Fibroblast of lung (primary cell): Measurements from ENCODE around the gene SGCD. TPM values are rescaled to one million over a fixed set of nuclear protein-coding genes. Genes with fewer than 3 reads are reported as not detected.
A peak's percentile ranks its signal among the peaks of the same experiment; 100 is the strongest.

Source experiments
- DNase-seq, 2 donors: peaks; one replicate each; pipeline versions ENCODE4 v3.0.0 to v3.0.0-alpha.2; 2010; ENCODE audit warnings: low read depth in 2 of 2
- H2AFZ ChIP-seq: 2 replicates; pipeline ENCODE4 v1.5.1; 2012; ENCODE audit warnings: low read length, control low read depth, inconsistent platforms
- H3K27ac ChIP-seq: 2 replicates; pipeline ENCODE4 v1.5.1; 2011; ENCODE audit warnings: low read length, control low read depth; ENCODE audit not compliant: insufficient read depth
- H3K27me3 ChIP-seq: 2 replicates; pipeline ENCODE4 v1.5.1; 2011; ENCODE audit warnings: mild to moderate bottlenecking, low read length; ENCODE audit not compliant: control insufficient read depth, insufficient read depth
- H3K36me3 ChIP-seq: 2 replicates; pipeline ENCODE4 v1.5.1; 2011; ENCODE audit warnings: low read length; ENCODE audit not compliant: control insufficient read depth, insufficient read depth
- H3K4me1 ChIP-seq: 2 replicates; pipeline ENCODE4 v1.5.1; 2011; ENCODE audit warnings: low read length; ENCODE audit not compliant: control insufficient read depth, insufficient read depth; ENCODE audit errors: extremely low read depth
- H3K4me2 ChIP-seq: 2 replicates; pipeline ENCODE4 v1.5.1; 2011; ENCODE audit warnings: low read length, control low read depth; ENCODE audit not compliant: insufficient read depth; ENCODE audit errors: extremely low read depth
- H3K4me3 ChIP-seq, 4 experiments: fragments of 200-600 bp in 1 of 4; sonication (generic) in 1 of 4; replicated peaks in 1 of 4; 2 replicates each; pipeline ENCODE4 v1.5.1; 2011 to 2016; ENCODE audit warnings: low read length in 4 of 4, low read depth in 3 of 4, mild to moderate bottlenecking in 3 of 4, control low read depth in 2 of 4, inconsistent platforms in 1 of 4, mixed read lengths in 1 of 4; ENCODE audit not compliant: insufficient read depth in 1 of 4; ENCODE audit errors: control extremely low read depth in 1 of 4
- H3K79me2 ChIP-seq: 2 replicates; pipeline ENCODE4 v1.5.1; 2012; ENCODE audit warnings: mild to moderate bottlenecking, low read length, inconsistent platforms; ENCODE audit not compliant: control insufficient read depth, insufficient read depth
- H3K9ac ChIP-seq: 2 replicates; pipeline ENCODE4 v1.5.1; 2011; ENCODE audit warnings: mild to moderate bottlenecking, low read length, control low read depth; ENCODE audit not compliant: insufficient read depth
- H3K9me3 ChIP-seq: 2 replicates; pipeline ENCODE4 v1.5.1; 2012; ENCODE audit warnings: low read depth, low read length; ENCODE audit not compliant: control insufficient read depth, insufficient read depth
- H4K20me1 ChIP-seq: 2 replicates; pipeline ENCODE4 v1.5.1; 2011; ENCODE audit warnings: low read length; ENCODE audit not compliant: control insufficient read depth, insufficient read depth; ENCODE audit errors: extremely low read depth
- CTCF ChIP-seq, 2 donors: IDR thresholded peaks in 1 of 2; conservative IDR thresholded peaks in 1 of 2; 1 replicate in 1 of 2; 2 replicates in 1 of 2; pipeline ENCODE4 v1.5.1; 2011 to 2012; ENCODE audit warnings: low read length in 2 of 2, control low read depth in 1 of 2, inconsistent platforms in 1 of 2, low read depth in 1 of 2, mild to moderate bottlenecking in 1 of 2
- EZH2 ChIP-seq: IDR thresholded peaks from 2 replicates; pipeline ENCODE4 v1.5.1; 2012; ENCODE audit warnings: low read length, control low read depth, mild to moderate bottlenecking; ENCODE audit errors: missing control alignments
- polyA plus RNA-seq, 2 donors: library from polyadenylated mRNA; depleted of rRNA in 1 of 2; stranded (reverse) in 1 of 2; unstranded in 1 of 2; fragments of >200 nt; gene quantifications; 2 replicates each; pipeline ENCODE4 v1.2.1, GENCODE V29; 2011 to 2012; ENCODE audit warnings: missing spikeins in 1 of 2
- total RNA-seq: library from RNA; depleted of rRNA; stranded (reverse); fragments of >200 nt; gene quantifications from 2 replicates; pipeline ENCODE4 v1.2.1, GENCODE V29; 2014

The SGCD gene
- total and polyA plus RNA-seq, 2 donors (not counting 1 experiment from before 2014, with no cell fraction given), result 13.3 to 67.5 TPM

GRCh38 chr5:156351423-156351822, 24.5 kb downstream of the SGCD start:
- H3K4me1 ChIP-seq, result no peaks in the 10 kb centered on the region
- H4K20me1 ChIP-seq, result no peaks in the 10 kb centered on the region
- no peaks in the 10 kb centered on the region for H3K9me3 ChIP-seq
- H3K4me2 ChIP-seq, result no peak overlapping the region
- no peaks in the 10 kb centered on the region for H3K36me3 ChIP-seq
- TF ChIP-seq CTCF (conservative IDR thresholded peaks at IDR 0.05 in 1 of 2, IDR thresholded peaks at IDR 0.05 in 1 of 2; ENCODE audit: low read depth in 1 of 2, low read length in 2 of 2), result no peak
- TF ChIP-seq EZH2, result no peak
- no peak overlapping the region for H3K9ac ChIP-seq
- no peak overlapping the region for H2AFZ ChIP-seq
- H3K79me2 ChIP-seq, result no peaks in the 10 kb centered on the region
- no peaks in the 10 kb centered on the region for H3K27me3 ChIP-seq
- H3K27ac ChIP-seq, result no peak overlapping the region
- no peak overlapping the region for H3K4me3 ChIP-seq
- no peak for DNase-seq

GRCh38 chr5:156354571-156354970, 27.6 kb downstream of the SGCD start:
- no peak overlapping the region for H3K4me2 ChIP-seq
- no peaks in the 10 kb centered on the region for H3K9me3 ChIP-seq
- no peaks in the 10 kb centered on the region for H3K27me3 ChIP-seq
- no peaks in the 10 kb centered on the region for H3K36me3 ChIP-seq
- no peak overlapping the region for H3K9ac ChIP-seq
- DNase-seq, result peak in 1 of 2 donors; percentile 12
- no peak overlapping the region for H3K27ac ChIP-seq
- H3K4me3 ChIP-seq, result no peak overlapping the region
- no peak overlapping the region for H2AFZ ChIP-seq
- H3K79me2 ChIP-seq, result no peaks in the 10 kb centered on the region
- TF ChIP-seq CTCF (conservative IDR thresholded peaks at IDR 0.05 in 1 of 2, IDR thresholded peaks at IDR 0.05 in 1 of 2; ENCODE audit: low read depth in 1 of 2, low read length in 2 of 2), result no peak
- no peak for TF ChIP-seq EZH2
- no peaks in the 10 kb centered on the region for H3K4me1 ChIP-seq
- no peaks in the 10 kb centered on the region for H4K20me1 ChIP-seq

- DNase-seq, result peak; percentile 9 to 48
- TF ChIP-seq EZH2 (no peak), CTCF (conservative IDR thresholded peaks at IDR 0.05 in 1 of 2, IDR thresholded peaks at IDR 0.05 in 1 of 2; ENCODE audit: low read depth in 1 of 2, low read length in 2 of 2) (no peak)
- Histone ChIP-seq H3K79me2 (no peaks in the 10 kb centered on the region), H3K27me3 (no peaks in the 10 kb centered on the region), H3K9me3 (no peaks in the 10 kb centered on the region), H3K27ac (no peak overlapping the region), H3K9ac (no peak overlapping the region), H3K4me2 (no peak overlapping the region), H3K4me1 (peaks cover 3% of the 10 kb centered on the region), H4K20me1 (no peaks in the 10 kb centered on the region), H3K4me3 (no peak overlapping the region), H2AFZ (no peak overlapping the region), H3K36me3 (no peaks in the 10 kb centered on the region)
These were observed 29.3 kb downstream of the SGCD start for GRCh38 chr5:156356238-156356637.
